CD4-positive, alpha-beta T cell treated with Interleukin-12 subunit alpha and Interleukin-12 subunit beta, for 1 hour (primary cell): ENCODE results near the gene RNU7-1.

ENCODE experiments used
- DNase-seq: peaks from one replicate; pipeline ENCODE4 v3.0.0-alpha.2; 2020

The RNU7-1 gene

DNA sequence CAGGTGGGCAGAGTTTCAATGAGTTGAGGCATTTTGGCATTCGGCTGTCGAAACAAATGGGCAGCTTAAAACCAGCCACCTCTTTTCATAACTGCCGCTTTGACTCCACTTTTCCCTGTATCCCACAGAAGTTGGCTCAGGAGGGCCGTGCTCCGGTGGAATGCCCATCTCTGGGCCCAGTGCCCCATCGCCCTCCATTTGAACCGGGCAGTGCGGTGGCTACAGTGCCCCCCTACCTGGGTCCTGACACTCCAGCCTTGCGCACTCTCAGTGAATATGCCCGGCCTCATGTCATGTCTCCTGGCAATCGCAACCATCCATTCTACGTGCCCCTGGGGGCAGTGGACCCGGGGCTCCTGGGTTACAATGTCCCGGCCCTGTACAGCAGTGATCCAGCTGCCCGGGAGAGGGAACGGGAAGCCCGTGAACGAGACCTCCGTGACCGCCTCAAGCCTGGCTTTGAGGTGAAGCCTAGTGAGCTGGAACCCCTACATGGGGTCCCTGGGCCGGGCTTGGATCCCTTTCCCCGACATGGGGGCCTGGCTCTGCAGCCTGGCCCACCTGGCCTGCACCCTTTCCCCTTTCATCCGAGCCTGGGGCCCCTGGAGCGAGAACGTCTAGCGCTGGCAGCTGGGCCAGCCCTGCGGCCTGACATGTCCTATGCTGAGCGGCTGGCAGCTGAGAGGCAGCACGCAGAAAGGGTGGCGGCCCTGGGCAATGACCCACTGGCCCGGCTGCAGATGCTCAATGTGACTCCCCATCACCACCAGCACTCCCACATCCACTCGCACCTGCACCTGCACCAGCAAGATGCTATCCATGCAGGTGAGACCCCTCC, 5.0 kb upstream of the RNU7-1 start:
- DNase-seq: no peak

DNA sequence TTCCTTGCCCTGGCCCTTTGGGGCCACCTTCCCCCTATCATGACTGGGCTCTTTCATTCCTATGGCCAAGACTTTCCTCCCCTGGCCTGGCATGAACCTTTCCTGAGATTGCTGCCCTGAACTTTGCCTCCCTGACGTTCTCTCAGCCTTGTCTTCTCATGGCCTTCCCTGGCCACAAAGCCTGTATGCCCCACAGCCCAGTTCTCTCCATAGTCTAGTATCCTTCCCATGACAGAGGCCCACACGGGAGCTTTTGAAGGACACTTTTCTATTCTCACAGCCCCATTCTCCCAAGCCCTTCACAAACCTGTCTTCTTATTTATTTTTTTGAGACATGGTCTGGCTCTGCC, 4.5 kb upstream of the RNU7-1 start:
- DNase-seq: no peak

DNA sequence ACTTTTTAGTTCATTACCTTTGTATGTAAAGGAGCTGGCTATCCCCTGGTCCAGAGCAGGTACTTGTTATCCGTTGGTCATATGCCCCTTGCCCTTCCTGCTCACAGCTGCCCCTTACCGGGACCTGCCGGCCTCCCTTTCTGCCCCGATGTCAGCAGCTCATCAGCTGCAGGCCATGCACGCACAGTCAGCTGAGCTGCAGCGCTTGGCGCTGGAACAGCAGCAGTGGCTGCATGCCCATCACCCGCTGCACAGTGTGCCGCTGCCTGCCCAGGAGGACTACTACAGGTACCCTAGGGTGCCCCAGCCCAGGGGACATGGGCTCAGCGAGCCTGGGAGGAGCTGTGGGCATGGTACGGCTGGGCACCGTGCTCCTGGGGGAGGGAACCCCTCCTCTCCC, 2.3 kb upstream of the RNU7-1 start:
- DNase-seq: no peak

DNA sequence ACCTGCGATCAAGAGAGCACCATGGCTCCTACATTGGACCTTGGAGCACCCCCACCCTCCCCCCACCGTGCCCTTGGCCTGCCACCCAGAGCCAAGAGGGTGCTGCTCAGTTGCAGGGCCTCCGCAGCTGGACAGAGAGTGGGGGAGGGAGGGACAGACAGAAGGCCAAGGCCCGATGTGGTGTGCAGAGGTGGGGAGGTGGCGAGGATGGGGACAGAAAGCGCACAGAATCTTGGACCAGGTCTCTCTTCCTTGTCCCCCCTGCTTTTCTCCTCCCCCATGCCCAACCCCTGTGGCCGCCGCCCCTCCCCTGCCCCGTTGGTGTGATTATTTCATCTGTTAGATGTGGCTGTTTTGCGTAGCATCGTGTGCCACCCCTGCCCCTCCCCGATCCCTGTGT, 1.8 kb upstream of the RNU7-1 start:
- DNase-seq: no peak

DNA sequence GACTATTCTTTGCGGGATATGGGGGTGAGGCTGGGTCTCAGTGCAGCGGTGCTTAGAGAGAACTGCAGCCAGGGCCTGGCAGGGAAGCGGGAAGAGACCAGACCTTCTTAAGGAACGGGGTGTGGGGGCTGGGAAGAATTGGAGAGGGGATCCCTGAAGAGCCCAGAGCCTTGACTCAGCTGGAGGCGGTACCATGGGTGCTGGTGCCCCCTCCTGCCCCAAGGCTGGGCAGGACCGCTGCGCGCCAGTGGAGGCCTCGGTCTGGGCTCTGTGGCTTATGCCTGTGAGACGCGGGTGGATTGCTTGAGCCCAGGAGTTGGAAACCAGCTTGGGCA, 1.3 kb upstream of the RNU7-1 start:
- no peak for DNase-seq

DNA sequence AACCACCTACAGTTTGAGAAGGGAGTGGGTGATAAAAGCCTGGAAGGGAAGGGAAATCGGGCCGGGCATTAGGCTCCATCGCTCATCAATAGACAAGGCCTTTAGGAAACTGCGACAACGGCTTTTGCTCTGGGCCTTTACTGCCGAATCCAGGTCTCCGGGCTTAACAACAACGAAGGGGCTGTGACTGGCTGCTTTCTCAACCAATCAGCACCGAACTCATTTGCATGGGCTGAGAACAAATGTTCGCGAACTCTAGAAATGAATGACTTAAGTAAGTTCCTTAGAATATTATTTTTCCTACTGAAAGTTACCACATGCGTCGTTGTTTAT, 261 bp upstream of the RNU7-1 start:
- peak; percentile 92 for DNase-seq

DNA sequence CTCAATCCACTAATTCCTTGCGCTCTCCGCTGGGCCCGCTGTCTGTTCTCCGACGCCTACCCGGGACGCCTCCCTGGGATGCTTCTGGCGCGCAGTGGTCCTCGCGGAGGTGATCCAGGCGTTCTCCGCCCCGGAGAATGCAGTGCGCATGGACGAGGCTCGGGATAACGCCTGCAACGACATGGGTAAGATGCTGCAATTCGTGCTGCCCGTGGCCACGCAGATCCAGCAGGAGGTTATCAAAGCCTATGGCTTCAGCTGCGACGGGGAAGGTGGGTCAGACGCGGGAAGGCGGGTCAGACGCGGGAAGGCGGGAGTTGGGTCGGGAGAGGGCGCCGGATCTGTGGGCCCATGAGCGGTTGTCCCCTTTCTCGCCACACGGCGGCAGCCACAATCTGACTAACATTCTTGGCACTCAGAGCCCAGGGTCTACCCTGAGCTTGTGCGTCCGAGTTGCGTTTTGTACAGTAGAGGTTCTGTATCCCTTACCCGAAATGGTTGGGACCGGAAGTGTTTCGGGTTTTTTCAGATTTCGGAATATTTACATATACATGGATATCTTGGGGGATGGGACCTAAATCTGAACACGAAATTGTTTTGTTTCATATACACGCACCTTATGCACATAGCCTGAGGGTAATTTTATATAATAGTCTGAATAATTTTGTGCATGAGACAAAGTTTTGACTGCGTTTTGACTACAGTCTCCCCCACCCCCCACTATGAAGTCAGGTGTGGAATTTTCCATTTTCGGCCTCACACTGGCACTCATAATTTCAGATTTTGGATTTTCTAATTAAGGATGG, 968 bp downstream of the RNU7-1 start:
- peak; percentile 90 for DNase-seq

DNA sequence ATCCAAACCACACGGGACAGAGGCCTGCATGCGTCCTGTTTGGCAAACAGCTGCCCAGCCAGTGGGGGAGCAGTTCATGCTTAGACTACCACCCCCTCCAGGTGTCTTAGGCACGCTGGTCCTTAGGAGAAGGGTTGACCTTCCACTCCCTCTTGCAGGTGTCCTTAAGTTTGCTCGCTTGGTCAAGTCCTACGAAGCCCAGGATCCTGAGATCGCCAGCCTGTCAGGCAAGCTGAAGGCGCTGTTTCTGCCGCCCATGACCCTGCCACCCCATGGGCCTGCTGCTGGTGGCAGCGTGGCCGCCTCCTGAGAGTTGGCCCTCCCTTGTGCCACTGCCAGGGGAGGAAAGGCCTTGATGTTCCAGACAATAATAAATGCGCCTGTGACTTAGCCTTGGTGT, 2.0 kb downstream of the RNU7-1 start:
- no peak for DNase-seq

DNA sequence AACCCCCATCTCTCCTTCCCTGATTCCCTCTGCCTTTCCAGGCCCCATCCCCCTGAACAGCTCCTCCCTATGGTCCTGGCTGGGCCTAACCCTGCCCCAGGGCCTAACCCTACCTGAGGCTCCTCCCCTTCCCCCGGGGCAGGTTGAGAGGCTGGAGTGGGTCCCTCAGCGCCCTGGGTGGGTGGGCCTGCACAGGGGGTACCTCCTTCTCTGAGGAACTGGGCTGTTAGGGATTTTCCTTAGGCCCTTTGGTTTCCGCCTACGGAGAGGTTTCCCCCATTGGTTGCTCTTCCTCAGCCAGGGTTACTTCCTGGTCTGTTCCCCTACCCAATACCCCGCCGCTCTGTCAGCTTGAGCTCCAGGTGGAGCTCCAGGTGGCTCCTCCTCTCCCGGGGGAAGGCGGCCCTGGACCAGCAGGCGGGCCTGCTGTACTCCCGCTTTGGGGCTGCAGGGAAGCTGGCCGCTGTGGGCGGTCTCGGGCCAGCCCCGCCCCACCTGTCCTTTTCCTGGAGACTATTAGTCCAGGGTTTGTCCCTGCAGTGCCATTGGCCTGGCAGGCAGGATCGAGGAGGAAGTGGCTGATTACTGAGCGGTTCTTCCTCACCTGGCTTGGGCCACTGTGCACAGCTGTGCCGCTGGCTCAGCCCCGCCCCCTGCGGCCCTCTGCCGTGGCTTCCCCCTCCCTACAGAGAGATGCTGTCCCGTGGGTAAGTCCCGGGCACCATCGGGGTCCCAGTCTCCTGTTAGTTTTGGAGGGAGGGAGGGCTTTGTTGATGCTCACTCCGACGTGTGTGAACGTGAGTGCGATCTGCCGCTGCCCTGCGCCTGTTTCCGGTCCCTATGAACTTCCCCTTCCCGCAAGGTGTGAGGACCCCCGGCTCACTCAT, 2.7 kb downstream of the RNU7-1 start:
- peak; percentile 76 for DNase-seq

DNA sequence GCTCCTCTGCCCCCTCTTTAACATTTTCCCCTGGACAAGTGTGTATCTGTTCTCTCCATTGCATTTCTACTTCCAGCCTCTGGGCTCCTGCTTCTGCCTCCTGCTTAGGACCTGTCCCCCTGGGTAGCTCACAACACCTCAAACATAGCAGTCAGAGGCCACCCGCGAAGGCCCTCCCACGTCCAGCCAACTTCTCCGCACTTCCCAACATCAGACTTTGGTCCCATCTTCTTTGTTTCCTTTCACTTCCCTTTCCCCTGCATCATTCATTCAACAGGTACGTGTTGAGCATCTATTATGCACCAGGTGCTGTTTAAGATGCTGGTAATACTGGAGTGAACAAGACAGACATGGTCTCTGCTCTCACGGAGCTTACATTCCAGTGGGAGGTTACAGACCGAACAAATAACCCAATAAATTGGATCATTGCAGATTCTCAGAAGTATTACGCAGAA, 3.3 kb downstream of the RNU7-1 start:
- no peak for DNase-seq

DNA sequence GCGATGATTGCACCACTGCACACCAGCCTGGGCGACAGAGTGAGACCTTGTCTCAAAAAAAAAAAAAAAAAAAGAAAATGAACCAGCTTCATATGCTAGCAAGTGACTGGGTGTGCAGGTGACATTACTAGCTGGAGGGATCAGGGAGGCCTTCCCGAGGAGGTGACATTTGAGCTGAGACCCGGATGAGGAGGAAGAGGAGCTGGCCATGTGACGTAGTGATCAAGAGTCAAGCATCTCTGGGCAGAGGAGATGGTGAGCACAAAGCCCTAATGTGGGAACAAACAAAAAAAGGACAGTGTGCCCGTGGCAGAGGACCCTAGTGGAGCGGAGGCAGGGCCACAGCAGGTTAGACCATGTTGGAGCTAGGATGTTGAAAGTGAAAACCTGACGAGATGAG, 4.0 kb downstream of the RNU7-1 start:
- DNase-seq: no peak

DNA sequence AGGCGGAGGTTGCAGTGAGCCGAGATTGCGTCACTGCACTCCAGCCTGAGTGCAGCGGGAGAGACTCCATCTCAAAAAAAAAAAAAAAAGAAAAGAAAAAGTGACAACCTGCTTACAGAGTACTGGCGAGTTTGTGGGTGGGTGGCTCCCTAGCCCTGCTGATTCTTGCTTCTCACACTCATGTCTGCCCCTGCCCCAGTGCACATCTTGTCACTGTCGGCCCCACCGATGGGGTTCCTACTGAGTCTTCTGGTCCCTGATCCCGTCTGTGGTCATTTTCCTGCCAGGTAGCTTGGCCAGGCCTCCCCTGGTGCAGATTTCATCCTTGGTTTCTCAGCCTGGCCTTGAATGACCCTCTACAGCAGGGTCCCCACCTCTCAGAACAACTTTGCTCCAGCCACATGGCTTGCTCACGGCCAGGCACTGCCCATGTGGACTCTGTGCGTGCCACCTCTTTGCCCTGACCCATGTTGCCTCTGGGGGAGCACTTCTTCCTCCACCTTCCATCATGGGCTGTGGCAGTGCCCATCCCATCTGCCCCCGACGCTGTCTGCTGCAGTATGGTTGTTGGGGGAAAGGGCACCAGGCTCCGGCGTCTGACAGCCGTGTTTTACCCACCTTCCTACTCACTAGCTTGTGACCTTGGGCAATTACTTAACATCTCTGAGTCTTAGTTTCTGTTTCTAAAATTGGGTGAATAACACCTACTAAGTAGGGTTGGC, 5.4 kb downstream of the RNU7-1 start:
- peak; percentile 62 for DNase-seq

DNA sequence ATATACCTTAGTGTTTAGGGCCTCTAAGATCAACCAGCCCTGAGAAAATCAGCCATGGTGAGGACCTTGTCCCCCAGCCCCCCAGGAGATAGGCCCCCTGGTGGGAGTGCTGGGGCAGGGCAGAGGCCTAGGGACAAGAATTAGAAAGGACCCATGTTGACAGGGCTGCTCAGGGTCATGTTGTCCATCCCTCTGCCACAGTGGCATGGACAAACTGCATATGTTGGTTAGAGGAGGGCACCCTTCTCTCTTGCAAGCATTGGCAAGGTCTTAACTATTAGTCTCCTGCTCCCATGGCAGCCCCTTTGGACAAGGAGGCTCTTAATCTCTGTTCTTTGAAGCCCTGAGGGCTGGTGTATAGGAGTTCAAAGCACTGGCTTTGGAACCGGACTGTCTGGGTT, 6.8 kb downstream of the RNU7-1 start:
- DNase-seq: peak; percentile 63

DNA sequence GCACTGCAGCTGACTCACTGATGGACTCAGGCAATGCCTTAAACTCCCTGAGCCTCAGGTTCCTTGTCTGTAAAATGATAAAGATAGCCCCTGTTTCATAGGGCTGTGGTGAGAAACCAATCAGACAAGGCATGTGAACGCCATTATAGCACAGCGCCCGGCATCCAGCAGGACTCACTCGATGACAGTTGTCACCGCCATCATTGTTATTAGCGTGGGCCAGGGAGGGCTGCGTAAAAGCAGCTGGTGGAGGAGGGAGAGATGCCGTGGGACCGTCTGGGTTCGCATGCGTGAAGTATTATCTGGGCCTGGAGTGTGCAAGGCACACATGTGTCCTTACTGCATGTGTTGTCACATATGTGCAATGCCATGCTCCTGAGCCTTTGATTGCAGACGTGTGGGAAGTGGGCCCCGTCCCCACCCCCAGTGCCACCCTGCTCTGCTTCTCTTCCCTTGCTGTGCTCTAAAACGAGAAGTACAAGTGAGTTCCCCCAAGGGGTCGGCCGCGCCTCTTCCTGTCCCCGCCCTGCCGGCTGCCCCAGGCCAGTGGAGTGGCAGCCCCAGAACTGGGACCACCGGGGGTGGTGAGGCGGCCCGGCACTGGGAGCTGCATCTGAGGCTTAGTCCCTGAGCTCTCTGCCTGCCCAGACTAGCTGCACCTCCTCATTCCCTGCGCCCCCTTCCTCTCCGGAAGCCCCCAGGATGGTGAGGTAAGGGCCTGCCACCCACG, 7.4 kb downstream of the RNU7-1 start, which contains the start of gene PTPN6:
Gene PTPN6 (plus strand): TSS at position 546 of the 730 bp plus-strand sequence. CDS start 157 bp downstream, at position 703.
- DNase-seq: peak; percentile 65

DNA sequence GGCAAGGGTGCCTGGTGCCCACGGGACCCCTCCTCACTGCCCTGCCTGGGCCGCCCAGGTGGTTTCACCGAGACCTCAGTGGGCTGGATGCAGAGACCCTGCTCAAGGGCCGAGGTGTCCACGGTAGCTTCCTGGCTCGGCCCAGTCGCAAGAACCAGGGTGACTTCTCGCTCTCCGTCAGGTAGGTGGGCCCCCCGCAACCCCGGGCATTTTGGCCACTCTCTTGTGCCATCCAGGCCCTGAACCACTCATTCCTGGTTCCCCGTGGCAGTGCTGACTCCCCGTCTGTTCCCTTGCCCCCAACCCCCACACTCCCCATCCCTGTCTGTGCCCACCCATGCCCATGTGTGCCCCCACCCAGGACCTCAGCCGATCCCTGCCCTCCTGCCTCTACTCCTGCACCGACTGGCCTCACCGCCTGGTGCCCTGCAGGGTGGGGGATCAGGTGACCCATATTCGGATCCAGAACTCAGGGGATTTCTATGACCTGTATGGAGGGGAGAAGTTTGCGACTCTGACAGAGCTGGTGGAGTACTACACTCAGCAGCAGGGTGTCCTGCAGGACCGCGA, 8.0 kb downstream of the RNU7-1 start:
- DNase-seq: no peak

DNA sequence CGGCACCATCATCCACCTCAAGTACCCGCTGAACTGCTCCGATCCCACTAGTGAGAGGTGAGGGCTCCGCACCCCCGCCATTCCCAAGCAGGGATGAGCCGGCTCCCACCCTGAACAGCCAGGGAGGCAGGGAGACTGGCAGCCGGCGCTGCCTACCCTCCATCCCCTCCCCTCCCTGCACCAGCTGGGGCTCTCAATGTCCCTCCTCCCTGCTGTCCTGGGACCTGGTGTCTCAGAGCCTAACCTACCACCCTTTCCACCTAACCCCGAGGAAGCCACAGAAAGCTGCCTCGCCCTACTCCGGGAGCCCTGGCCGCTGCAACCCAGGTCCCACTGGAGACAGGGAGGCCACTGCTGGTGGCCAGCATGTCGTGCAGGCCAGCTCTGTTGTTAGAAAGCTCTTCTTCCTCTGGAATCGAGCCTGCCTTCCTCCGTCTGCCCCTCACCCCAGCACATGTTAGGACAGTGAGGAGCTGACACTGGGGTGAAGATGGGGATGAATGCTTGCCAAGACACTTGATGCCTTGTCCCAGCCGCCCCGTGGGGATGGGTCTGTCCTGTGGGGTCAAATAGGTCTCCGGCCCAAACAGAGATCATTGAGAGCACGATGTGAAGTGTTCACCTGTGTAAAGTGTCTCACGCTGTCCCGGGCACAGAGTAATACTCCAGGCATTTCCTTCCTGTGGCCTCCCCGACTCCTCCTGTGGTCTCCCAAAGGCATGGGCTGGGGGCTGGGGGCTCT, 8.7 kb downstream of the RNU7-1 start:
- no peak for DNase-seq

DNA sequence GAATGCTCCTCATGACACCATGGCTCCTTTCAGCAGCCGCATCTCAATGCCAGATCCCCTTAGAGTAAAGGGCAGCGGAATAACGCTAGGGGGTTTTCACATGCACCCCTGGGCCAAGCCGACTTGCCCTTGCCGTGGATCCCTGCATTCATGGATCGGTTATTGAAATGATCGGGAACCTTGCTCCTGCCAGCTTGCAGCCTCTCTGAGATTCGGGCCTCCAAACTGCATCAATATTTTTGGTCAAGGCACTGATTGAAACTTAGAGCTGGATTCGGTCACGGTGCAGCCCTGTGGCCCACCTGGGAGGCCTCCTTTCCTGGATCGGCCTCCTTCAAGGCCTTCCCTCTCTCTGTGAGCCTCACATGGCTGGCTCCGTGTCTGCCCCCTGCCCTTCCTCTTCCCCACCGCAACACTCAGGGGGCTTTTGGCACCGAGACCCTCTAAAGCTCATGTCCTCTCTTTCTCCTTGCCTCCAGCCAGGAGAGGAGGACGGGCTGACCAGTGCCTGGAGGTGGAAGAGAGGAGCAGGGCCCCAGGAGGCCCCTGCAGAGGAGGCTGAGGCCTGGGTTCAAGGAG, 9.3 kb downstream of the RNU7-1 start:
- no peak for DNase-seq

DNA sequence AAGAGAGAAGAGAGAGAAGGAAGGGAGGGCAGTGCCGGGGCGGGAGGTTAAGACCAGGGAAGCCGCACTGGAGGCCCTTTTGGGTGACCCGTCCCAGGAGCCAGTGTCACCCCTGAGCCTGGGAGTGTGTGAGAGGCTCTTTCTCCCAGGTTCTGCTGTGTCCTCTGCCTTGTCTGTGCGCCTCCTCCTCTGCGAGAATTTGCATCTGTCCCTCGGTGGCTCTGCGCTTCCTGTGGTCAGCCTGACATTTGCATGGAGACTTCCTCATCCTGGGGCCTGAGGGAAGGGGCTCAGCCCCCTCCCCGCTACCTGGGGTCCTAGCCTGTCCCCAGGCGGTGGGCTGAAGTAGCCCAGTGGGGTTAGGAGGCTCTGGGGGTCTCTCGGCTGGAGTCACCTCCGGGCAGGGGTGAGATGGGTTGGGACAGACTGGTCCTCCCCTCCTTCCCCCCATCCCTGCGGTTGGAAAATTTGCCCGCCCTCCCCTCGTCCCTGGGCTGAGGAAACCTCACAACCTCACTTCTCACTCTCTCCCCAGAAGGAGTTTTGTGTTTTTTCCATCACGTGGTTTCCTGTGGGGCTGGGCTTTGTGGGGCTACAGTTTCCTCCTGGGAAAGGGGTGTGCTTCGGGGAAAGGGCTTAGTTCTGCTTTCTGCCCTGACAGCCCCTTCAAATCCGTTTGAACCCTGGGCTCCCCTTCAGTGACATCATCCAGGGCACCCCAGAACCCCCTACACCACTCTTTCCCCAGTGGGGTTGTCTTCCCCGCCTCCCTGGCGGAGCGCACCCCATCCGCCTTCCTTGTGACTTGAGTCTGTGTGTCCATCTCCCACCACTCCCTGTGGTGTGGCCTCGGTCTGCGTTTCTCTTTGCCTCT, 10.1 kb downstream of the RNU7-1 start:
- peak; percentile 85 for DNase-seq

DNA sequence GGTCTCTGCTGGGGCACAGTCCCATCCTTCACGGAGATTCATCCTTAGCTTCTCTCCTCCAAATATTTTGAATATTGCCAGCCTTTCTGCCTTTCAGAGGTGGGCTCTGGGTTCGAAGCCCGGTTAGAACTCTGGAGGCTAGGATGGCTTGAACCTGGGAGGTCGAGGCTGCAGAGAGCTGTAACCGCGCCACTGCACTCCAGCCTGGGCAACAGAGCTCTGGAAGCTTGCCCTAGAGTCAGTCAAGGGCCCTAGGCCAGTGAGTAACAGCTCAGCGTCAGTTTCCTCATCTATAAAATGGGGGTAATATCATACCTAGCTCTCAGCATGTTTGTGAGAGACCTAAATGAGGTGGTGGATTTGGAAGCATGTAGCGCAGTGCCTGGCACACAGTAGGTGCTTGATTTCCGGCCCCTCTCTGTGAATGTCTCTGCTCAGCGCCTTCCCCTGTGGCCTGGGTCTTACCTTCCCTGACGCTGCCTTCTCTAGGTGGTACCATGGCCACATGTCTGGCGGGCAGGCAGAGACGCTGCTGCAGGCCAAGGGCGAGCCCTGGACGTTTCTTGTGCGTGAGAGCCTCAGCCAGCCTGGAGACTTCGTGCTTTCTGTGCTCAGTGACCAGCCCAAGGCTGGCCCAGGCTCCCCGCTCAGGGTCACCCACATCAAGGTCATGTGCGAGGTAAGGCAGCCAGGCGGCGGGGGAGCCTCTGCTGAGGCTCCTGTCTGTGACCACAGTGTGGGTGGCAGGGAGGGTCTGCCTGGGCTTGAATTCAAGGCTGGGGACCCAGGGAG, 10.9 kb downstream of the RNU7-1 start:
- no peak for DNase-seq
